B cell (primary cell): ENCODE data around the gene KRTDAP.

Source experiments
- CTCF ChIP-seq: fragments of 200-600 bp; IDR thresholded peaks from one replicate; pipeline ENCODE4 v1.8.0; 2022; ENCODE audit warnings: antibody characterized with exemption, mild to moderate bottlenecking
- EZH2 ChIP-seq: IDR thresholded peaks from 2 replicates; pipeline ENCODE4 v1.6.1; 2012; ENCODE audit warnings: borderline replicate concordance, low read depth, mild to moderate bottlenecking, moderate library complexity, low read length; ENCODE audit not compliant: insufficient read depth, poor library complexity, severe bottlenecking

- TF ChIP-seq CTCF (no peak), EZH2 (no peak)
These were observed 17.3 kb upstream of the KRTDAP start for GRCh38 chr19:35507561-35507960.
